ENCODE measurements around the gene OSBPL6. TPM values are rescaled to one million over a fixed set of nuclear protein-coding genes. Genes with fewer than 3 reads are reported as not detected.
A peak's percentile ranks its signal among the peaks of the same experiment; 100 is the strongest.

OSBPL6 gene
- total and polyA plus RNA-seq, 10 of the 15 experiments (the other 5 are each of a cell fraction or from before 2014, with no cell fraction given), result 0.01 to 0.08 (median 0.03) TPM; not detected in 5

- no peaks in the 10 kb centered on the region for H3K4me1 ChIP-seq (ENCODE audit: control insufficient read depth, insufficient read depth, low read length)
- in situ Hi-C loops (cut with MboI) (no loop called here), intact Hi-C loops (cut with micrococcal nuclease; ENCODE audit: unreplicated experiment) (no loop called here)
- TF ChIP-seq STAT1 (conservative IDR thresholded peaks at IDR 0.05) (no peak), CHD1 (IDR thresholded peaks at IDR 0.05; ENCODE audit: low read depth, low read length) (no peak), TARDBP (IDR thresholded peaks at IDR 0.05; ENCODE audit: borderline replicate concordance) (no peak), NRF1 (conservative IDR thresholded peaks at IDR 0.05; ENCODE audit: low read depth, low read length) (no peak), PKNOX1 (IDR thresholded peaks at IDR 0.05) (peak; percentile 44), BRCA1 (IDR thresholded peaks at IDR 0.05; ENCODE audit: low read depth, low read length) (no peak)
- peaks cover 4 to 16% of the 10 kb centered on the region in 2 experiments; a peak in 3 of 4 replicates for H3K27me3 ChIP-seq (replicated peaks in 1 of 2; ENCODE audit: control insufficient read depth in 2 of 2, insufficient read depth in 2 of 2, low read length in 1 of 2)
- peak overlapping the region; percentile 23; the same call in 1 of the 2 replicates for H2AFZ ChIP-seq (ENCODE audit: control insufficient read depth, low read depth, low read length)
- H3K36me3 ChIP-seq (ENCODE audit: control insufficient read depth in 2 of 2, insufficient read depth in 2 of 2, low read length in 1 of 2), result no peaks in the 10 kb centered on the region
- no peak for DNase-seq (ENCODE audit: low read depth, low spot score)
- POLR2A ChIA-PET, result no interaction called here
- SMC1A ChIA-PET (ENCODE audit: uncharacterized antibody, unreplicated experiment), result interaction anchor here (1.4 kb wide), 1 partner anchor 17 kb away, joined by 3 read pairs; no protein-coding TSS in a partner anchor
- no peaks in the 10 kb centered on the region for H3K9me3 ChIP-seq (replicated peaks; ENCODE audit: control insufficient read depth, insufficient read depth, low read length)
- BruUV-seq (replicated peaks), result no TSS peak
- ATAC-seq, result no peak
- CTCF ChIA-PET, result interaction anchor here (0.6 to 1.2 kb wide), 2 partner anchors 8 to 9 kb away, joined by 3 read pairs; no protein-coding TSS in a partner anchor
- FAIRE-seq, result no peak
- no peak overlapping the region for H3K4me3 ChIP-seq
- no peaks in the 10 kb centered on the region for H3K79me2 ChIP-seq (ENCODE audit: control insufficient read depth, insufficient read depth, low read length)
- 3% methylated on average over 5 of the region's 6 CpGs for WGBS (ENCODE audit: insufficient coverage, insufficient replicate concordance, low lambda C conversion rate, missing lambda C conversion rate)
- H4K20me1 ChIP-seq (ENCODE audit: control insufficient read depth, insufficient read depth), result no peaks in the 10 kb centered on the region
- RAD21 ChIA-PET (ENCODE audit: unreplicated experiment), result no interaction called here
- no peak overlapping the region for H3K4me2 ChIP-seq (ENCODE audit: control insufficient read depth, insufficient read depth)
- H3K9ac ChIP-seq (ENCODE audit: control insufficient read depth, insufficient read depth, low read length), result no peak overlapping the region
- no peak overlapping the region for H3K27ac ChIP-seq (ENCODE audit: control insufficient read depth, insufficient read depth)
These were observed 3.3 kb upstream of the OSBPL6 start for GRCh38 chr2:178191004-178191508.

GRCh38 chr2:178191511-178191910 lies 2.8 kb upstream of the OSBPL6 start:
- CTCF ChIA-PET, result no interaction called here
- H3K4me2 ChIP-seq (ENCODE audit: control insufficient read depth, insufficient read depth), result no peak overlapping the region

More at GRCh38 chr2:178191511-178191910, 2.8 kb upstream of the OSBPL6 start:
- FAIRE-seq (no peak), DNase-seq (ENCODE audit: low read depth, low spot score) (no peak), ATAC-seq (no peak)
- H3K79me2 ChIP-seq (ENCODE audit: control insufficient read depth, insufficient read depth, low read length), result no peaks in the 10 kb centered on the region
- intact Hi-C loops (cut with micrococcal nuclease; ENCODE audit: unreplicated experiment) (no loop called here), in situ Hi-C loops (cut with MboI) (no loop called here)
- no peak overlapping the region for H3K9ac ChIP-seq (ENCODE audit: control insufficient read depth, insufficient read depth, low read length)
- H3K9me3 ChIP-seq (replicated peaks; ENCODE audit: control insufficient read depth, insufficient read depth, low read length), result no peaks in the 10 kb centered on the region
- peaks cover 4 to 16% of the 10 kb centered on the region in 2 experiments; a peak in 3 of 4 replicates for H3K27me3 ChIP-seq (replicated peaks in 1 of 2; ENCODE audit: control insufficient read depth in 2 of 2, insufficient read depth in 2 of 2, low read length in 1 of 2)
- no peak overlapping the region for H3K27ac ChIP-seq (ENCODE audit: control insufficient read depth, insufficient read depth)
- POLR2A ChIA-PET, result no interaction called here
- SMC1A ChIA-PET (ENCODE audit: uncharacterized antibody, unreplicated experiment), result interaction anchor here (1.4 kb wide), 1 partner anchor 17 kb away, joined by 3 read pairs; no protein-coding TSS in a partner anchor
- no peak overlapping the region for H3K4me3 ChIP-seq
- H2AFZ ChIP-seq (ENCODE audit: control insufficient read depth, low read depth, low read length), result no peak overlapping the region
- TF ChIP-seq ZBTB4 (CRISPR knock-in tag; IDR thresholded peaks at IDR 0.05), result no peak
- TF ChIP-seq DPF2 (IDR thresholded peaks at IDR 0.05), result no peak
- H3K4me1 ChIP-seq (ENCODE audit: control insufficient read depth, insufficient read depth, low read length), result no peaks in the 10 kb centered on the region
- RAD21 ChIA-PET (ENCODE audit: unreplicated experiment), result no interaction called here
- BruUV-seq (replicated peaks), result no TSS peak
- no peaks in the 10 kb centered on the region for H3K36me3 ChIP-seq (ENCODE audit: control insufficient read depth in 2 of 2, insufficient read depth in 2 of 2, low read length in 1 of 2)
- WGBS (ENCODE audit: insufficient coverage, insufficient replicate concordance, low lambda C conversion rate, missing lambda C conversion rate), result 100% methylated on average over 2 of the region's 2 CpGs
- no peaks in the 10 kb centered on the region for H4K20me1 ChIP-seq (ENCODE audit: control insufficient read depth, insufficient read depth)
